Lower lobe of right lung (tissue), 2 donors: ENCODE data around the gene CASR. TPM values are rescaled to one million over a fixed set of nuclear protein-coding genes. Genes with fewer than 3 reads are reported as not detected.

Experiments
- ATAC-seq, 2 donors: fragments of 200-7000 bp; cut with Tn5 transposase; one replicate each; pipeline ENCODE4 v1.9.1; 2020 to 2022; ENCODE audit warnings: mild to moderate bottlenecking in 2 of 2, moderate library complexity in 2 of 2
- DNase-seq: peaks from one replicate; pipeline ENCODE4 v3.0.0-alpha.2; 2020
- H3K27ac ChIP-seq: fragments of 200-600 bp; one replicate; pipeline ENCODE4 v1.8.0; 2022
- H3K27me3 ChIP-seq: fragments of 200-600 bp; one replicate; pipeline ENCODE4 v1.8.0; 2022; ENCODE audit warnings: low read depth
- H3K36me3 ChIP-seq: fragments of 200-600 bp; one replicate; pipeline ENCODE4 v1.8.0; 2022; ENCODE audit warnings: mild to moderate bottlenecking
- H3K4me1 ChIP-seq: fragments of 200-600 bp; one replicate; pipeline ENCODE4 v1.8.0; 2022
- H3K4me3 ChIP-seq: fragments of 200-600 bp; one replicate; pipeline ENCODE4 v1.8.0; 2022; ENCODE audit warnings: mild to moderate bottlenecking
- H3K9me3 ChIP-seq: fragments of 200-600 bp; one replicate; pipeline ENCODE4 v1.8.0; 2022
- CTCF ChIP-seq: fragments of 200-600 bp; IDR thresholded peaks from one replicate; pipeline ENCODE4 v1.8.0; 2022; ENCODE audit warnings: antibody characterized with exemption, mild to moderate bottlenecking
- intact Hi-C: fragments of 100-400 bp; cut with DNase I; formaldehyde crosslinking; loops from one replicate; pipeline ENCODE4 v1.11.0; 2022
- total RNA-seq: library from RNA; stranded (reverse); fragmentation: NEBNext Ultra II Directional; extraction: Animal tissue kit (Norgen Biotek cat#: 25700); gene quantifications from one replicate; pipeline ENCODE4 v1.2.1, GENCODE V29; 2021
- donor health status: DM: no; HTN: yes; CAD: no; lungs with severe emphysema.

The CASR gene
- total RNA-seq, 1 donor from 2014 or later, result not detected

GRCh38 chr3:122217901-122218300 is 34.4 kb downstream of the CASR start:
- DNase-seq, result no peak
- TF ChIP-seq CTCF, result no peak

GRCh38 chr3:122219242-122219872 is 35.9 kb downstream of the CASR start:
- no peaks in the 10 kb centered on the region for H3K9me3 ChIP-seq
- H3K27me3 ChIP-seq, result no peaks in the 10 kb centered on the region
- H3K36me3 ChIP-seq, result no peaks in the 10 kb centered on the region
- H3K27ac ChIP-seq, result no peak overlapping the region
- ATAC-seq (no peak), DNase-seq (no peak)
- intact Hi-C loops, result no loop called here
- H3K4me1 ChIP-seq, result no peaks in the 10 kb centered on the region
- TF ChIP-seq CTCF, result no peak
- H3K4me3 ChIP-seq, result no peak overlapping the region

More at GRCh38 chr3:122217901-122218300, 34.4 kb downstream of the CASR start:
- Histone ChIP-seq H3K4me1 (no peaks in the 10 kb centered on the region), H3K9me3 (no peaks in the 10 kb centered on the region), H3K4me3 (no peak overlapping the region), H3K27ac (no peak overlapping the region), H3K27me3 (no peaks in the 10 kb centered on the region), H3K36me3 (no peaks in the 10 kb centered on the region)
- intact Hi-C loops, result no loop called here
- no peak for ATAC-seq

GRCh38 chr3:122227036-122227781 is 43.7 kb downstream of the CASR start:
- no peaks in the 10 kb centered on the region for H3K4me1 ChIP-seq
- no peak for ATAC-seq
- no peak for DNase-seq
- no peaks in the 10 kb centered on the region for H3K36me3 ChIP-seq
- no peak overlapping the region for H3K27ac ChIP-seq
- H3K27me3 ChIP-seq, result no peaks in the 10 kb centered on the region
- intact Hi-C loops, result no loop called here
- H3K4me3 ChIP-seq, result no peak overlapping the region
- no peaks in the 10 kb centered on the region for H3K9me3 ChIP-seq
- no peak for TF ChIP-seq CTCF

GRCh38 chr3:122230174-122230573 is 46.7 kb downstream of the CASR start:
- Histone ChIP-seq H3K9me3 (no peaks in the 10 kb centered on the region), H3K27ac (no peak overlapping the region), H3K27me3 (no peaks in the 10 kb centered on the region), H3K4me3 (no peak overlapping the region), H3K36me3 (no peaks in the 10 kb centered on the region), H3K4me1 (no peaks in the 10 kb centered on the region)
- intact Hi-C loops, result no loop called here
- ATAC-seq, result no peak
- TF ChIP-seq CTCF, result no peak
- no peak for DNase-seq

- Histone ChIP-seq H3K9me3 (no peaks in the 10 kb centered on the region), H3K4me3 (no peak overlapping the region)
- no peak for ATAC-seq
These were observed 48.1 kb downstream of the CASR start for GRCh38 chr3:122231465-122232157.

More at GRCh38 chr3:122231465-122232157, 48.1 kb downstream of the CASR start:
- Histone ChIP-seq H3K27ac (no peak overlapping the region), H3K36me3 (no peaks in the 10 kb centered on the region), H3K27me3 (no peaks in the 10 kb centered on the region), H3K4me1 (no peaks in the 10 kb centered on the region)
- no peak for DNase-seq
- intact Hi-C loops, result no loop called here
- no peak for TF ChIP-seq CTCF
